AG10803 (cell line): ENCODE measurements around the gene ZC2HC1B.

Experiments
- DNase-seq: peaks from one replicate; pipeline ENCODE4 v3.0.0; 2010; ENCODE audit warnings: low read depth
- H3K4me3 ChIP-seq: 2 replicates; pipeline ENCODE4 v1.5.1; 2011; ENCODE audit warnings: mild to moderate bottlenecking, low read length, control low read depth
- CTCF ChIP-seq: conservative IDR thresholded peaks from 2 replicates; pipeline ENCODE4 v1.5.1; 2011; ENCODE audit warnings: mild to moderate bottlenecking, low read length, control low read depth, inconsistent platforms

Gene ZC2HC1B

GRCh38 chr6:143885116-143885515 is 20.8 kb downstream of the ZC2HC1B start:
- TF ChIP-seq CTCF, result no peak
- H3K4me3 ChIP-seq, result no peak overlapping the region
- DNase-seq, result no peak

GRCh38 chr6:143894655-143895054 is 30.4 kb downstream of the ZC2HC1B start:
- H3K4me3 ChIP-seq, result no peak overlapping the region
- DNase-seq, result no peak
- no peak for TF ChIP-seq CTCF

- DNase-seq, result no peak
- no peak for TF ChIP-seq CTCF
- H3K4me3 ChIP-seq, result no peak overlapping the region
These were observed 32.0 kb downstream of the ZC2HC1B start for GRCh38 chr6:143896126-143896860.

GRCh38 chr6:143900358-143900757 is 36.1 kb downstream of the ZC2HC1B start:
- no peak overlapping the region for H3K4me3 ChIP-seq
- no peak for TF ChIP-seq CTCF
- DNase-seq, result no peak

- TF ChIP-seq CTCF, result no peak
- no peak overlapping the region for H3K4me3 ChIP-seq
- peak; percentile 66 for DNase-seq
These were observed 37.8 kb downstream of the ZC2HC1B start for GRCh38 chr6:143901885-143902750.

GRCh38 chr6:143902827-143903226 is 38.6 kb downstream of the ZC2HC1B start:
- no peak overlapping the region for H3K4me3 ChIP-seq
- TF ChIP-seq CTCF, result no peak

More at GRCh38 chr6:143902827-143903226, 38.6 kb downstream of the ZC2HC1B start:
- no peak for DNase-seq
